HG03439 (cell line): ENCODE results near the gene MAP3K19.
"Not testable (repeated sequence)": the region's sequence is repeated elsewhere in the genome, so short reads cannot be mapped to it uniquely, and the experiment has no call there.

Source experiments
- ATAC-seq: cut with Tn5 transposase; IDR thresholded peaks from one replicate; pipeline ENCODE4 v1.9.1; 2021; ENCODE audit warnings: mild to moderate bottlenecking, moderate library complexity; ENCODE audit not compliant: unreplicated experiment

The MAP3K19 gene, protein sequence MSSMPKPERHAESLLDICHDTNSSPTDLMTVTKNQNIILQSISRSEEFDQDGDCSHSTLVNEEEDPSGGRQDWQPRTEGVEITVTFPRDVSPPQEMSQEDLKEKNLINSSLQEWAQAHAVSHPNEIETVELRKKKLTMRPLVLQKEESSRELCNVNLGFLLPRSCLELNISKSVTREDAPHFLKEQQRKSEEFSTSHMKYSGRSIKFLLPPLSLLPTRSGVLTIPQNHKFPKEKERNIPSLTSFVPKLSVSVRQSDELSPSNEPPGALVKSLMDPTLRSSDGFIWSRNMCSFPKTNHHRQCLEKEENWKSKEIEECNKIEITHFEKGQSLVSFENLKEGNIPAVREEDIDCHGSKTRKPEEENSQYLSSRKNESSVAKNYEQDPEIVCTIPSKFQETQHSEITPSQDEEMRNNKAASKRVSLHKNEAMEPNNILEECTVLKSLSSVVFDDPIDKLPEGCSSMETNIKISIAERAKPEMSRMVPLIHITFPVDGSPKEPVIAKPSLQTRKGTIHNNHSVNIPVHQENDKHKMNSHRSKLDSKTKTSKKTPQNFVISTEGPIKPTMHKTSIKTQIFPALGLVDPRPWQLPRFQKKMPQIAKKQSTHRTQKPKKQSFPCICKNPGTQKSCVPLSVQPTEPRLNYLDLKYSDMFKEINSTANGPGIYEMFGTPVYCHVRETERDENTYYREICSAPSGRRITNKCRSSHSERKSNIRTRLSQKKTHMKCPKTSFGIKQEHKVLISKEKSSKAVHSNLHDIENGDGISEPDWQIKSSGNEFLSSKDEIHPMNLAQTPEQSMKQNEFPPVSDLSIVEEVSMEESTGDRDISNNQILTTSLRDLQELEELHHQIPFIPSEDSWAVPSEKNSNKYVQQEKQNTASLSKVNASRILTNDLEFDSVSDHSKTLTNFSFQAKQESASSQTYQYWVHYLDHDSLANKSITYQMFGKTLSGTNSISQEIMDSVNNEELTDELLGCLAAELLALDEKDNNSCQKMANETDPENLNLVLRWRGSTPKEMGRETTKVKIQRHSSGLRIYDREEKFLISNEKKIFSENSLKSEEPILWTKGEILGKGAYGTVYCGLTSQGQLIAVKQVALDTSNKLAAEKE (N-terminal part only)

DNA sequence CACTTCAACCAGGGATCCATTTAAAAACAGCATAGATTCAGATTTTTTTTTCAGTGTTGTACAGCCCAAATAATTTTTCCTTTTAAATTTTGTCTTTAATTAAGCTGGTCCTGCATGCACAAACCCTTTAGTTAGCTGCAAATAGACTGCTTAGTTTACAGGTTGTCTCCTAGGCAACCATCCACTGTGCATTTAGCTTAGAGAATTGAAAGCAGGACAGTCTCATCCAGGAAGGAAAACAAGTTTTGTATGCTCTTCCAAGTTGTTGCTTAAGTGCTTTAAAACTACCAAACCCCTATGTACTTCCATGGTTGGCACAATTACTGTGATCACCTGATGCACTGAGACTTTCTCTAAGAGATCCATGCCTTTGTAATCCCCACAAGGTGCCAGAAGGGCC, at the start of gene MAP3K19:
MAP3K19 (minus strand) TSS at position 148 of the 400 bp plus-strand sequence. CDS start 22,800 bp downstream, outside the sequence.
- no peak for ATAC-seq

DNA sequence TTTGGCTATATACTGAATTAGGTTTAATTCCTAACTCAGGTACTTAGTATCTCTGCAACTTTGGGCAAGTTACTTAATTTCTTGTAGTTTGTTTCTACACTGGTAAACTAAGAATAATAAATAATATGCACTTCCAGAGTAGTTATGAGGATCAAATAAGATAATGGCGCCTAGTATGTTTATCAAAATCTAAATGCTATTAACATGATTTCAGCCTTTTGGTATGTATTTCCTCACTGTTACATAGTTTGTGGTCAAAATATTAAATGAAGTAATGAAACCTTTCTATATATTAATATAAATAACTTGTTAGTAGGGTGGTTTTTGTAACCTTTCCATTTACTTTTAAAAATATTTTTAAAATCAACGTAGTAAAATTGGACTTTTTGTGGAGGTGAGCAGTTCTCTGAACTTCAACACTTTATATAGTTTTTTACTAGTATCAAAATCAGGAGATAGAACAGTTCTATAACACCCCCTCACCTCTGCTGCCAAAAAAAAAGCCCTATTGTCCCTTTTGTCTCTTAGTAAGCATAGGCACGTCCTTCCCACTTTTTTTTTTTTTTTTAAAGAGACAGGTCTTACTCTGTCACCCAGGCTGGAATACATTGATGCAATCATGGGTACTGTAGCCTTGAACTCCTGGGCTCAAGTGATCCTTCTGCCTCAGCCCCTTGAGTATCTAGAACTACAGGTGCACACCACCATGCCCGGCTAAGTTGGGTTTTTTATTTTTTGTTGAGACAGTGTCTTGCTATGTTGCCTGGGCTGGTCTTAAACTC, 49.6 kb upstream of the MAP3K19 start:
- ATAC-seq: no peak

DNA sequence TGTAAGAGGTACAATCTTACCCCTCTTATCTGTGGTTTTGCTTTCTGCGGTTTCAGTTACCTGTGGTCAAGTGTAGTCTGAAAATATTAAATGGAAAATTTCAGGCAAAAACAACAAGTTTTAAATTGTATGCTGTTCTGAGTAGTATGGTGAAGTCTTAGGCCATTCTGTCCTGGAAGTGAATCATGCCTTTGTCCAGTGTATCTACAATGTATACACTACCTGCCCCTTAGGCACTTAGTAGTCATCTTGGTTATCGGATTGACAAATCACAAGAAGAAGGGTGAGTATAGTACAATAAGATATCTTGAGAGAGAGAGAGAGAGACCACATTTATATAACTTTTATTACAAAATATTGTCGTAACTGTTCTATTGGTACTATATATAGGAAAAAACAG, 48.3 kb upstream of the MAP3K19 start:
- ATAC-seq: no peak

DNA sequence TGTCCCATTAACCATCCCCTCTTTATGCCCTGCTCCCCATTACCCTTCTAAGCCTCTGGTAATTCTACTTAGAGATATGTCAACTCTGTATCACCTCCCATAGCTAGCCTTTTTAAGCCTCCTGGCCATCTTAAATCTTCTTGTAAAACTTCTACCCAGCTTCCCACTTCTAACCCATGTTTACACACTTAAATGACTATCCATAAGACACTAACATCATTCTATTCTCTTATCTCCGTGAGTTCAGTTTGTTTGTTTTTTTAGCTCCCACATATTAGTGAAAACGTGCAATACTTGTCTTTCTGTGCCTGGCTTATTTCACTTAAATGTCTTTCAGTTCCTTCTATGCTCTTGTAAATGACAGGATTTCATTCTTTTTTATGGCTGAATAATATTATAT, 47.3 kb upstream of the MAP3K19 start:
- no peak for ATAC-seq

DNA sequence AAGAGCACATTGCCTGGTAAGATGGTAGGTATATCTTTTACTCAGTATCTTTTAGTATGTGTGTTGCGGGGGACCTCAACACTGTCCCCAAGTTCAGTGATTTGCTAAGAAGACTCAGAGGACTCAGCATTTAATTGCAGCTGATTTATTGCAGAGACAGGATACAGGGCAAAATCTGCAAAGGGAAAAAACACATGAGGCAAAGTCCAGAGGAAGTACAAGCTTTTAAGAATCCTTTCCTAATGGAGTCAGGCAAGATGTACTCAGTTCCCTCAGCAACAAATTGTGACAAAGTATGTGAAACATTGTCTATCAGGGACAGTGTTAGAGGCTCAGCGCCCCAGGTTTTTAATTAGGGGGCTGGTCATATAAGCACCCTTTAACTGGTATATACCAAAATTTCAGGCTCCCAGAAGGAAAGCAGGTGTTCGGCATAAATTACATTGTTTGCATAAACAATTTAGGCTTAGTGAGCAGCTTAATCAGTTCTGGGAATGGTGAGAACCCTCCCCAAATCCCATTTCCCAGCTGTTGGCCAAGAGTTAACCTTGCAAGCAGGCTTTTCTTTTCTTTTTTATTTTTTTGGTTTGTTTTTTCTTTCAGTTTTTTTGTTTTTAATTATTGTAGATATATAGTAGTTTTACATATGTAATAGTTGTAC, 46.6 kb upstream of the MAP3K19 start:
- ATAC-seq: no peak

DNA sequence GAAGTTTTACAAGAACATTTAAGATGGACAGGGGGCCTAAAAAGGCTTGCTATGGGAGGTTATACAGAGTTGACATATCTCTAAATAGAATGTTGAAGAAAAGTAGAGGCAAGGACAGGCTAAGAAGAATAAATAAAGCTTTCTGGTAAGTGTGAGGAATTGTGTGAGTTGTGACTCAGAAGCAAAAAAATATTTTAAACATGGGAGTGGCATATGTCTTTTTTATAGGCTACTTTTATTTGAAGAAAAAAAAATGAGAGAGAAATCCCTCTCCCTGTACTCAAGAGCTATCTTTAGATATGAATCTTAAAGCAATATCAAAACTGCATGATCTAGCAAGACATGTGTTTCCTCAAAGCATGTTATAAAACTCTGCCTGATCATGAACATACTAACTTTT, 45.9 kb upstream of the MAP3K19 start:
- ATAC-seq: no peak

DNA sequence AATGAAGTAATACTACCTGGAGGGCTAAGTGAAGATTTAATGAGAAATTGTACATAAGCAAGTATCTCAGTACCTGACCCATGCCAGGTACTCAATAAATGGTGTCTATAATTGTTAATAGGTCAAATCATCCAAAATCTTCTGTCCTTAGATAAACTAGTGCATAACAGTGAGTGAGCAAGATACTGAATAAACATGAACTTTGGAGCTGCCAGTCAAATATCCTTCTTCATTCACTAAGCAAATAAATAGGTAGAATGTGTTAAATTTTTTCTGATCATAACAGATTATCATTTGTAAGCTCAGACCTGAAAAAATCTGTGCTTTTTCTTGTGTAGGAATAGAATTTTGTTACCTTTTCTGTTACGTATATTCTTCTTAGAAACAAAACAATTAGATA, 44.4 kb upstream of the MAP3K19 start:
- ATAC-seq: no peak

DNA sequence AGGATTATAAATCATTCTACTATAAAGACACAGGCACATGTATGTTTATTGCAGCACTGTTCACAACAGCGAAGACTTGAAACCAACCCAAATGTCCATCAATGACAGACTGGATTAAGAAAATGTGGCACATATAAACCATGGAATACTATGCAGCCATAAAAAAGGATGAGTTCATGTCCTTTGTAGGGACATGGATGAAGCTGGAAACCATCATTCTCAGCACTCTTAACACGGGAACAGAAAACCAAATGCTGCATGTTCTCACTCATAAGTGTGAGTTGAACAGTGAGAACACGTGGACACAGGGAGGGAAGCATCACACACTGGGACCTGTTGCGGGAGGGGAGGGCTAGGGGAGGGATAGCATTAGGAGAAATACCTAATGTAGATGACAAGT, 42.4 kb upstream of the MAP3K19 start:
- not testable (repeated sequence) for ATAC-seq

DNA sequence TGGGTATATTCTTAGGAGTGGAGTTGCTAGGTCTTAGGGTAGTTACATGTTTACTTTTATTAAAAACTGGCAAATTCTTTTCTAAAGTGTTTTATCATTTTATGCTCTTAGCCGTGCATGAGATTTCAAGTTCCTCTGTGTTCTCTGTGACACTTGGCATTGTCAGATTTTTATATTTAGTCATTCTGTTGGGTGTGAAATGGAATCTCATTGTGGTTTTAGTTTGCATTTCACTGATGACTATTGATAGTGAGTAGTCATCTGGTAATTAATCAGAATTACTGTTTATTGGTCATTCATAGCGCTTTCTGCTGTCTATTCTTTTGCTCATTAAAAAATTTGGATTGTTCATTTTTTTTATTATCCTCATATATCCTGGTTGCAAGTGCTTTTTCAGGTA, 39.0 kb upstream of the MAP3K19 start:
- ATAC-seq: no peak

DNA sequence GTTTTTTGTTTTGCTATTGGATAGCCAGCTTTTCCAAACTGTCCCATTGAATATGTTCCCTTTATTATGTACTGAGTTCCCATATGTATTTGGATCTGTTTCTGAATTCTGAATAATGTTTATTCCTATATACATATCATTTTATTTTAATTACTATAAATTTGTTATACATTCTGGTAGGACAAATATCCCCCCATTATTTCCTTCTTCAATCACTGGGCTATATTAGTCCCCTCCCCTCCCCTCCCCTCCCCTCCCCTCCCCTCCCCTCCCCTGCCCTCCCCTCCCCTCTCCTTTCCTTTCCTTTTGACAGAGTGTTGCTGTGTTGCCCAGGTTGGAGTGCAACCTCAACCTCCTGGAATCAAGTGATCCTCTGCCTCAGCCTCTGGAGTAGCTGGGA, 31.2 kb upstream of the MAP3K19 start:
- ATAC-seq: no peak

DNA sequence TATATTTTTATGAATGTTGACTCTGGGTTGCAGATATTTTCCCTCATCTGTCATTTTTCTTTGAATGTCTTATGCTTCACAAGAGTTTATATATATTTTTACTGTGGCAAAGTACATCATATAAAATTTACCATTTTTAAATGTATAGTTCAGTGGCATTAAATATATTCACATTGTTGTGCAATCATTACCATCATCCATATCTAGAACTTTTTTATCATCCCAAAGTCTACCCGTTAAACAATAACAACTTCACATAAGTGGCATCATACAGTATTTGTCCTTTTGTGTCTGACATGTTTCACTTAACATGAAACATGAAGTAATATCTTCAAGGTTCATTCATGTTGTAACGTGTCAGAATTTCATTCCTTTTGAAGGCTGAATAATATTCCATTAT, 29.3 kb upstream of the MAP3K19 start:
- ATAC-seq: no peak

DNA sequence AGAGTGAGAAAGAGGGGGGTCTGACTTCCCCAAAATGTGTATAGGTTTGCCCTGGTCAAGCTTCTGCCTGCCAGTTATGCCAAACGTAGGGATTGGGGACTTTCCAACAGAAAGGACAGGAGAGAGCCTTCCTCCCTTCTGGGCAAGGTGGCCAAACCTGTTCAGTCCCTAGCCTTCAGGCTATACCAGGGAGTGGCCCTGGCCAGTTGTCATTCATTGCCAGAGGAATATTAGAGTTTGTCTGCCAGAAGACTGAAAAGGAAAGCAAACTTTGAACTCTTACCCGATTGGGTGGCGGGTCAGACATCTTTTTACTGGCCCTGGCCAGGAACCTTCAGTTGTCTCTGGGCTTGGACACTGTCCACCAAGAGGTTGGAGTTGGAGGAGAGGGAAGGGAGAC, 27.0 kb upstream of the MAP3K19 start:
- ATAC-seq: no peak

DNA sequence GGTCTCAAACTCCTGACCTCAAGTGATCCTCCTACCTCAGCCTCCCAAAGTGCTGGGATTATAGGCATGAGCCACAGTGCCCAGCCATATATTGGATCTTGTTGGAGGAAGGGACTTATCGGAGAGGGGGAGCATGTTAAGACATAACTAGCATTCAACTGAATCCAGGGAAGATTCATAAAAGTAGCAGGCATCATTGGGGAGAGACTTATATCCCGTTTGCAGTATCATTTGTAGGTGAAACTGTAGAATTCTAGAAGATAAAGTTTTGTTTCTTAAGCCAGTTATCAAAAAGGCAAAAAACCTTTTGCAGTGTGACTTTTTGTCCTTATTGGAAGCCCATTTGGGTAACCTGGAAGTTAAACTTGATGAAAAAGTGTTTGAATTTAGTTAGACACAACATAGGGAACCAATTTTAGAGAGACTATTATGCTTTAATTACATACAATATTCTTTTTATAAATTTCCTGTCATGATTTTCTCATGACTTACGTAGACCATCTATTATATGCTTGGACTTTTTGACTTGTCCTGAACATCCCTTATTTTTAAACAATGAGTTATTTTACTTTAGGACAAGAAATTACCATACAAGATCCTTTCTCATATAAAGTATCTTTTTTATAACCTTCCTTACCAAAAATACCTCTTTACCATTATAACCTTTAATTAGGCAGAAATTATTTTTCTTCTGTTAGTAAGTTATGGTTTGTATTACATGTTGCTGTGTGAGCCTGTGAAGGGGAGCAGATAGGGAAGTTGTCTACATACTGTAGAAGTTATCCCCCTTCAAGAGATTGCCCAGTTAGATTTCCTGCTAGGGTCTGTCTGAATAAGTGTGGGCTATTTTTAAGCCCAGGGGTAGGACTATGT, 25.1 kb upstream of the MAP3K19 start:
- ATAC-seq: no peak

DNA sequence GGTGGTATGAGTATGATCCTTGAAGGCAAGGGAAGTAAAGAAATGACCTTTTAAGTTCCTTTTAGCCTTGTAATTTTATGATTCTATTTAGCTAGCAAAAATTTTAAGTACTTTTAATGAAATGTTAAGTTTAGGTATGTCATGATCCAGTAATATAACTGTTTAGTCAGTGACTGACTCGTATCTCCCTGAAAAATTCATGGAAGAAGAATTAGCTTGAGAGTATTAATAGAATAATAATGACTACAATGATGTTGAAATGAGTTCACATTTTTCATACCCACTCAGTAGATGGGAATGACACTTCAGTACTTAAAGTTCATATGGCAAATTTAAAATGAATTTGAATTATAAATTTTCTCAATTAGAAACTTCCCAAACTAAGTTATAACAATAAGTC, 19.5 kb upstream of the MAP3K19 start:
- ATAC-seq: no peak

DNA sequence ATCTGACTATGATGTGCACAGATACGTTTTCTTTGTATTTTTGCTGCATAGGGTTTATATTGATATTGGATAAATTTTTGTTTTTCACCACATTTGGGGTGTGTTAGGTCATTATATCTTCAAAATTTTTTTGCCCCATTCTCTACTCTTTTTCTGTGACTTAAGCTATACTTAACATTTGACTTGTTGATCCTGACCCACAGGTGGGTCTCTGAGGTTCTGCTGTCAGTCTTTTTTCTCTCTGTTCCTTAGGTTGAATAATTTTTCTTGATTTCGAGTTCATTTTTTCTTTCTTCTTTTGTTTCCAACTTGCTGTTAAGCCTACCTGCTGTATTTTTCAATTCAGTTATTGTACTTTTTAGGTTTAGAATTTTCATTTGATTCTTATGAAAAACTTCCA, 16.9 kb upstream of the MAP3K19 start:
- ATAC-seq: no peak

DNA sequence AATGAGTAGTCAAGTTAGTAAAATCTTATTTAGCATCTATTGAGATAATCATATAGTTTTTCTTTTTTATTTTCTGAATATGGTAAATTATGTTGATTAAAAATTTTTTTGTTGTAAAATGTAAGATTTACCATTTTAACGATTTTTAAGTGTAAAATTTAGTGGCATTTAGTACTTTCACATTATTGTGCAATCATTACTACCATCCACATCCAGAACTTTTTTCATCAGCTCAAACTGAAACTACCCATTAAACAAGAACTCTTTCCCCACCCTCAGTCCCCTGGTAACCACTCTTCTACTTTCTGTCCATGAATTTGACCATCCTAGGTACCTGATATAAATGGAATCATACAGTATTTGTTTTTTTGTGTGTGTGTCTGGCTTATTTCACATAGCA, 16.0 kb upstream of the MAP3K19 start:
- no peak for ATAC-seq

DNA sequence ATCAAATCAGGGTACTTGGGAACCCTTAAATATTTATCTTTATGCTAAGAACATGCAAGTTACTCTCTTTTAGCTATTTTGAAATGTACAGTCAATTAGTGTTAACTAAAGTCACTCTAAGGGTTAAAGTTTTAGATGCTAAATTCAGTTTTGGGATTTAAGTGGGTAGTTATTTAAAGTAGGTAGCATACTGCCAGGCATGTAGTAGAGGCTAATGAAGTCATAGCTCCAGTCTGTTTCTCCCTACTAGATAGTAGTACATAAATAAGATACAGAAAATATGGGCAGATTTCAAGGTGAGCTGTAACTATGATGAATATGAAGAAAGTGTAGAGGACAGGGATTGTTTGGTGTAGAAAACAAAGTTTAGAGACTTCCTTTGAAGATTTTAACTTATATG, 12.3 kb upstream of the MAP3K19 start:
- ATAC-seq: no peak

DNA sequence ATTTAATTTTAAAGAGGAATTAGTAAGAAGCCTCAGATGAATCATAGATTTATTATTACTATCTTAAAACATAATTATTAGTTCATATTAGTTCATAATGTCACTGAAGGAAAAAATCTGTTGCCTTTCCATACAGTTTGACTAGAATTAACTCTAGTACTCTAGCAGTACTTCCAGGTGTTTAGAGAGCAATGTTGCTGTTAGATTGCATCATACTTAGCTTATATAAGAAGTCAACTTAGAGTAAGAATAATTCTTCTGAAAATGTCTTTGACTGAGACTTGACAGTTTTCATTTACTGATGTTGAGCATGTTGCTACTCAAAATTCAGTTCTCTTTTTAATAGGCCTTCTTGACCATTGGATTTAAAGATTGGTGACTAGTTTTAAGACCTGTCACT, 9.5 kb upstream of the MAP3K19 start:
- no peak for ATAC-seq

DNA sequence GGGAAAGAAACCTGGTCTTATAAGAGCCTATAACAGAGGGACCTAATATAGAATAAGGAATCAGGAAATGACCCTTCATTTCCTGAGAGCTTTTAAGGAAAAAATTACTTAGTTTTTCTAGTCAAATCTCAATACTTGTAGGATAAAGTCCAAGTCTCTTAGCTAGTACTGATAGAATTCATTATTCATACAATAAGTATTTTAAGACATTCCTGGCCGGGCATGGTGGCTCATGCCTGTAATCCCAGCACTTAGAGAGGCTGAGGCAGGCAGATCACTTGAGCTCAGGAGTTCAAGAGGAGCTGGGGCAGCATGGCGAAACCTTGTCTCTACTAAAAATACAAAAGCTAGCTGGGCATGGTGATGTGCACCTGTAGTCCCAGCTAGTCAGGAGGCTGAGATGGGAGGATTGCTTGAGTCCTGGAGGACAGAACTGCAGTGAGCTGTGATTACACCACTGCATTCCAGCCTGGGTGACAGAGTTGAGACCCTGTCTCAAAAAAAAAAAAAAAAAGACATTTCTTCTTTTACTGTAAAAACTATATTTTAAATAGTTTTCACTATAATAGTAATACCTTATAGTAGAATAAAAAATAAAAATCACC, 8.0 kb upstream of the MAP3K19 start:
- no peak for ATAC-seq
